GM12878 (cell line): ENCODE results near the gene LIPE. TPM values are rescaled to one million over a fixed set of nuclear protein-coding genes. Genes with fewer than 3 reads are reported as not detected.

Experiments used
- ATAC-seq: fragments of 200-7000 bp; cut with Tn5 transposase; 3 replicates; pipeline ENCODE4 v1.9.1; 2020; ENCODE audit warnings: mild to moderate bottlenecking, moderate library complexity
- BruUV-seq: library from RNA; stranded (reverse); fragments of 400-500 nt; replicated peaks from 2 replicates; lab custom pipeline; 2021; lab: Mats Ljungman, UMichigan
- CTCF ChIA-PET: fragments of 300-600 bp; sonication (Branson Sonifier 250); formaldehyde crosslinking; extraction: SDS; loops from one replicate; lab custom pipeline; 2021; ENCODE audit warnings: inconsistent platforms; lab: Yijun Ruan, JAX
- POLR2A ChIA-PET: fragments of 350-600 bp; formaldehyde crosslinking; extraction: SDS; loops from one replicate; lab custom pipeline; 2021; ENCODE audit warnings: inconsistent platforms; lab: Charles Lee
- RAD21 ChIA-PET: fragments of 300-600 bp; sonication (Branson Sonifier 250); formaldehyde crosslinking; loops from one replicate; lab custom pipeline; 2023; ENCODE audit warnings: antibody characterized with exemption; ENCODE audit not compliant: unreplicated experiment; lab: Charles Lee
- SMC1A ChIA-PET: fragments of 300-600 bp; sonication (Branson Sonifier 250); formaldehyde crosslinking; loops from one replicate; lab custom pipeline; 2023; ENCODE audit not compliant: unreplicated experiment, uncharacterized antibody; lab: Charles Lee
- DNase-seq: peaks from one replicate; pipeline ENCODE4 v3.0.0-alpha.2; 2011; ENCODE audit warnings: low read depth, low spot score
- FAIRE-seq: peaks from 3 replicates; lab custom pipeline; 2011; peaks lifted over from hg19 to GRCh38; lab: Jason Lieb, UNC
- H2AFZ ChIP-seq: 2 replicates; pipeline ENCODE4 v1.6.0; 2011; ENCODE audit warnings: low read depth, low read length, control low read depth; ENCODE audit not compliant: control insufficient read depth
- H3K27ac ChIP-seq: 2 replicates; pipeline ENCODE4 v1.5.1; 2011; ENCODE audit warnings: control low read depth; ENCODE audit not compliant: control insufficient read depth, insufficient read depth
- H3K27me3 ChIP-seq, 2 experiments: replicated peaks in 1 of 2; 2 replicates each; pipeline versions ENCODE4 v1.6.0 to v1.6.1; 2011; ENCODE audit warnings: low read length in 1 of 2; ENCODE audit not compliant: control insufficient read depth in 2 of 2, insufficient read depth in 2 of 2
- H3K36me3 ChIP-seq, 2 experiments: 2 replicates each; pipeline ENCODE4 v1.5.1; 2011; ENCODE audit warnings: low read length in 1 of 2; ENCODE audit not compliant: control insufficient read depth in 2 of 2, insufficient read depth in 2 of 2
- H3K4me1 ChIP-seq: 2 replicates; pipeline ENCODE4 v1.6.1; 2011; ENCODE audit warnings: mild to moderate bottlenecking, low read length, moderate library complexity, mixed read lengths; ENCODE audit not compliant: control insufficient read depth, insufficient read depth
- H3K4me2 ChIP-seq: 2 replicates; pipeline ENCODE4 v1.6.0; 2011; ENCODE audit warnings: control low read depth; ENCODE audit not compliant: control insufficient read depth, insufficient read depth
- H3K4me3 ChIP-seq: fragments of 200-600 bp; sonication (generic); 2 replicates; pipeline ENCODE4 v1.5.1; 2016
- H3K79me2 ChIP-seq: 2 replicates; pipeline ENCODE4 v1.6.0; 2011; ENCODE audit warnings: low read length; ENCODE audit not compliant: control insufficient read depth, insufficient read depth
- H3K9ac ChIP-seq: 2 replicates; pipeline ENCODE4 v1.8.0; 2011; ENCODE audit warnings: low read length, control low read depth, mixed read lengths; ENCODE audit not compliant: control insufficient read depth, insufficient read depth
- H3K9me3 ChIP-seq: replicated peaks from 3 replicates; pipeline ENCODE4 v1.5.1; 2011; ENCODE audit warnings: mild to moderate bottlenecking, low read length; ENCODE audit not compliant: control insufficient read depth, insufficient read depth
- H4K20me1 ChIP-seq: 2 replicates; pipeline ENCODE4 v1.6.0; 2011; ENCODE audit not compliant: control insufficient read depth, insufficient read depth
- CBX3 ChIP-seq: fragments of 200-600 bp; sonication (generic); IDR thresholded peaks from 2 replicates; pipeline ENCODE4 v1.6.1; 2016; ENCODE audit warnings: low read depth, borderline replicate concordance
- CUX1 ChIP-seq: IDR thresholded peaks from 2 replicates; pipeline ENCODE4 v1.6.1; 2012; ENCODE audit warnings: improper control_type of control experiment, low read depth, low read length; ENCODE audit not compliant: insufficient replicate concordance
- FOXM1 ChIP-seq: IDR thresholded peaks from 2 replicates; pipeline ENCODE4 v1.6.1; 2012; ENCODE audit warnings: low read depth, mild to moderate bottlenecking, inconsistent platforms, low read length, moderate library complexity
- LARP7 ChIP-seq: fragments of 450-650 bp; IDR thresholded peaks from 2 replicates; pipeline ENCODE4 v1.6.1; 2017; ENCODE audit warnings: mild to moderate bottlenecking
- MTA2 ChIP-seq: fragments of 450-650 bp; IDR thresholded peaks from 2 replicates; pipeline ENCODE4 v1.6.1; 2016; ENCODE audit warnings: low read depth, mild to moderate bottlenecking, moderate library complexity
- RAD21 ChIP-seq: IDR thresholded peaks from 2 replicates; pipeline ENCODE4 v1.6.1; 2011; ENCODE audit warnings: mild to moderate bottlenecking, low read depth, low read length, moderate library complexity; ENCODE audit not compliant: insufficient read depth
- RB1 ChIP-seq: fragments of 450-650 bp; formaldehyde crosslinking; IDR thresholded peaks from 2 replicates; pipeline ENCODE4 v1.6.1; 2017; ENCODE audit warnings: mild to moderate bottlenecking, borderline replicate concordance
- RCOR1 ChIP-seq: conservative IDR thresholded peaks from 2 replicates; pipeline ENCODE4 v1.6.1; 2012; ENCODE audit warnings: low read depth, low read length, improper control_type of control experiment
- SKIL ChIP-seq: fragments of 450-650 bp; IDR thresholded peaks from 2 replicates; pipeline ENCODE4 v1.6.1; 2017; ENCODE audit warnings: mild to moderate bottlenecking, low read depth, inconsistent platforms; ENCODE audit not compliant: poor library complexity, severe bottlenecking
- TCF12 ChIP-seq: IDR thresholded peaks from 2 replicates; pipeline ENCODE4 v1.6.1; 2011; ENCODE audit warnings: low read depth, mild to moderate bottlenecking, low read length
- YBX1 ChIP-seq: fragments of 450-650 bp; IDR thresholded peaks from 2 replicates; pipeline ENCODE4 v1.6.1; 2016; ENCODE audit warnings: antibody characterized with exemption
- ZNF217 ChIP-seq: fragments of 450-650 bp; IDR thresholded peaks from 2 replicates; pipeline ENCODE4 v1.6.1; 2017; ENCODE audit warnings: antibody characterized with exemption, mild to moderate bottlenecking
- WGBS: methylation state at CpG from one replicate; pipeline ENCODE4 v1.1.6; 2016; ENCODE audit warnings: low lambda C conversion rate; ENCODE audit not compliant: insufficient replicate concordance, insufficient coverage; ENCODE audit errors: missing lambda C conversion rate; 5-methylcytosine and 5-hydroxymethylcytosine counted together
- in situ Hi-C: fragments of 300-500 bp; cut with MboI; formaldehyde crosslinking; loops from 9 replicates; pipeline ENCODE4 v1.14.3; 2018; ENCODE audit warnings: mixed read lengths
- intact Hi-C: fragments of 100-400 bp; cut with micrococcal nuclease; formaldehyde crosslinking; loops from one replicate; pipeline ENCODE4 v1.14.2; 2022; ENCODE audit not compliant: unreplicated experiment
- polyA plus RNA-seq, 11 experiments: library from polyadenylated mRNA; depleted of rRNA in 4 of 11; unstranded in 6 of 11; stranded (reverse) in 5 of 11; fragments of >200 nt; fragmentation: Nextera tagmentation in 4 of 11; fragmentation: Illumina TruSeq in 1 of 11; extraction: Ambion mirVana in 4 of 11; extraction: Trizol in 1 of 11; gene quantifications; 1 replicate in 1 of 11; 2 replicates in 10 of 11; pipeline versions ENCODE4 v1.2.1 to v1.2.3, GENCODE V29; 2011 to 2016; ENCODE audit warnings: inconsistent platforms in 2 of 11, missing spikeins in 2 of 11, low read depth in 1 of 11
- total RNA-seq, 4 experiments: library from RNA; depleted of rRNA in 3 of 4; stranded (reverse); fragments of >200 nt in 3 of 4; fragmentation: Illumina TruSeq in 1 of 4; extraction: Trizol in 1 of 4; gene quantifications; 2 replicates each; pipeline versions ENCODE4 v1.2.1 to v1.2.3, GENCODE V29; 2013 to 2021
- TF ChIP-seq, protein P1 (sequence below): fragments of 150-350 bp; IDR thresholded peaks from 2 replicates; pipeline ENCODE4 v1.6.1; 2014; ENCODE audit warnings: mild to moderate bottlenecking, low read depth, low read length

Gene LIPE
- total and polyA plus RNA-seq, 10 of the 15 experiments (the other 5 are each of a cell fraction or from before 2014, with no cell fraction given) = 0.02 to 33.3 (median 9.5) TPM

DNA sequence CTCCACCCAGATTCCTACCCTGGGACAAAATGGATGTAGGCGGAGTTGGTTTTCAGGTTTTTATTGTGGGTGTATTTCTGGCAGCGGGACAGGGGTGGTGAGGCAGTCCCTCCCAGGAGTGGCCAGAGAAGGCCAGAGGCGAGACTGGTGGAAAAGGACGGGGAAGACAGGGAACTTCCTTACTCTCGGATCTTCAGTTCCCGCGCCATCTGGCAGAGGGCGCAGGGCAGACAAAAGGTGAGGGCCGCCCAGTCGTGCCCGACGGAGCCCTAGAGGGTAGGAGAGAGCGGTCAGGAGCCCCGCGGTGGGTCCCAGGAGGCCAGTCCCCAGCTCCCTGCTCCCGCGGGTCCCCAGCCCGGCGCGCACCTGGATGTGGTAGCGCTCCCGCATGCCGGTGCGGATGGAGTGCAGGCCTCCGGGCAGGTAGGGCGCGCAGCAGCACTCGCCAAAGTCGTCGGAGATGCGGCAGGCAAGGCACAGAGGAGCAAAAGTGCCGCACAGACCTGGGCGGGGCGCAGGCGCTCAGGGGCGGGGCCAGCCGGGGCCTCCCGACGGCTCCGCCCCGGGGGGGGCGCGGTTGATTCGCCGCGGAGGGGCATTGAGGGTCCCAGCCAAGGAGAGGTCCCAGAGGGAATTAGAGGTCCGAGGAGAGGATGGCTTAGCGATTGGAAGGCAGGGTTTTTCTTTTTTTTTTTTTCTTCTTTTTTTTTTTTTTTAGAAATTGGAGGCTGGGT, 40.0 kb downstream of the LIPE start:
- Histone ChIP-seq H3K9ac (no peak overlapping the region), H2AFZ (peak overlapping the region; percentile 60), H3K36me3 (no peaks in the 10 kb centered on the region), H3K79me2 (no peaks in the 10 kb centered on the region), H3K4me3 (peak overlapping the region; percentile 49; the same call in 1 of the 2 replicates), H4K20me1 (no peaks in the 10 kb centered on the region), H3K4me1 (no peaks in the 10 kb centered on the region), H3K4me2 (peak overlapping the region; percentile 70), H3K9me3 (no peaks in the 10 kb centered on the region), H3K27me3 (peaks cover 0 to 2% of the 10 kb centered on the region in 2 experiments; a peak in 2 of 4 replicates), H3K27ac (no peak overlapping the region)
- ATAC-seq = peak; percentile 95
- FAIRE-seq = no peak
- no TSS peak for BruUV-seq
- in situ Hi-C loops (no loop called here), intact Hi-C loops (no loop called here)
- WGBS = 5% methylated on average over 46 of the region's 48 CpGs
- CTCF ChIA-PET = interaction anchor here (0.9 to 2.3 kb wide), 4 partner anchors 9 to 54 kb away, joined by 4 to 11 read pairs (median 4); no protein-coding TSS in a partner anchor
- RAD21 ChIA-PET = interaction anchor here (0.7 to 1.2 kb wide), 2 partner anchors 10 to 23 kb away, joined by 3 read pairs; no protein-coding TSS in a partner anchor
- POLR2A ChIA-PET = interaction anchor here (0.7 kb wide), 2 partner anchors 15 to 152 kb away, joined by 4 to 5 read pairs; no protein-coding TSS in a partner anchor
- SMC1A ChIA-PET = interaction anchor here (1.5 kb wide), 1 partner anchor 9 kb away, joined by 5 read pairs; no protein-coding TSS in a partner anchor
- DNase-seq = no peak
- TF ChIP-seq YBX1 = no peak
- no peak for TF ChIP-seq TCF12
- TF ChIP-seq, protein P1, sequence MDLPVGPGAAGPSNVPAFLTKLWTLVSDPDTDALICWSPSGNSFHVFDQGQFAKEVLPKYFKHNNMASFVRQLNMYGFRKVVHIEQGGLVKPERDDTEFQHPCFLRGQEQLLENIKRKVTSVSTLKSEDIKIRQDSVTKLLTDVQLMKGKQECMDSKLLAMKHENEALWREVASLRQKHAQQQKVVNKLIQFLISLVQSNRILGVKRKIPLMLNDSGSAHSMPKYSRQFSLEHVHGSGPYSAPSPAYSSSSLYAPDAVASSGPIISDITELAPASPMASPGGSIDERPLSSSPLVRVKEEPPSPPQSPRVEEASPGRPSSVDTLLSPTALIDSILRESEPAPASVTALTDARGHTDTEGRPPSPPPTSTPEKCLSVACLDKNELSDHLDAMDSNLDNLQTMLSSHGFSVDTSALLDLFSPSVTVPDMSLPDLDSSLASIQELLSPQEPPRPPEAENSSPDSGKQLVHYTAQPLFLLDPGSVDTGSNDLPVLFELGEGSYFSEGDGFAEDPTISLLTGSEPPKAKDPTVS = no peak
- TF ChIP-seq FOXM1 = no peak
- TF ChIP-seq CUX1 = no peak
- no peak for TF ChIP-seq CBX3
- TF ChIP-seq RB1 = no peak
- 0 out of 2 replicates have a peak, but pooled peaks have one; percentile 47 for TF ChIP-seq LARP7
- no peak for TF ChIP-seq ZNF217
- TF ChIP-seq SKIL = no peak
- no peak for TF ChIP-seq MTA2
- TF ChIP-seq RAD21 = no peak
- no peak for TF ChIP-seq RCOR1
